GM11168 (cell line): ENCODE results near the gene ADRM1.

Source experiments
- in situ Hi-C: fragments of 300-500 bp; cut with MboI; formaldehyde crosslinking; loops from one replicate; pipeline ENCODE4 v1.12.0; 2022; ENCODE audit warnings: low sequenced_read_pairs; ENCODE audit not compliant: unreplicated experiment

ADRM1 gene, protein sequence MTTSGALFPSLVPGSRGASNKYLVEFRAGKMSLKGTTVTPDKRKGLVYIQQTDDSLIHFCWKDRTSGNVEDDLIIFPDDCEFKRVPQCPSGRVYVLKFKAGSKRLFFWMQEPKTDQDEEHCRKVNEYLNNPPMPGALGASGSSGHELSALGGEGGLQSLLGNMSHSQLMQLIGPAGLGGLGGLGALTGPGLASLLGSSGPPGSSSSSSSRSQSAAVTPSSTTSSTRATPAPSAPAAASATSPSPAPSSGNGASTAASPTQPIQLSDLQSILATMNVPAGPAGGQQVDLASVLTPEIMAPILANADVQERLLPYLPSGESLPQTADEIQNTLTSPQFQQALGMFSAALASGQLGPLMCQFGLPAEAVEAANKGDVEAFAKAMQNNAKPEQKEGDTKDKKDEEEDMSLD

DNA sequence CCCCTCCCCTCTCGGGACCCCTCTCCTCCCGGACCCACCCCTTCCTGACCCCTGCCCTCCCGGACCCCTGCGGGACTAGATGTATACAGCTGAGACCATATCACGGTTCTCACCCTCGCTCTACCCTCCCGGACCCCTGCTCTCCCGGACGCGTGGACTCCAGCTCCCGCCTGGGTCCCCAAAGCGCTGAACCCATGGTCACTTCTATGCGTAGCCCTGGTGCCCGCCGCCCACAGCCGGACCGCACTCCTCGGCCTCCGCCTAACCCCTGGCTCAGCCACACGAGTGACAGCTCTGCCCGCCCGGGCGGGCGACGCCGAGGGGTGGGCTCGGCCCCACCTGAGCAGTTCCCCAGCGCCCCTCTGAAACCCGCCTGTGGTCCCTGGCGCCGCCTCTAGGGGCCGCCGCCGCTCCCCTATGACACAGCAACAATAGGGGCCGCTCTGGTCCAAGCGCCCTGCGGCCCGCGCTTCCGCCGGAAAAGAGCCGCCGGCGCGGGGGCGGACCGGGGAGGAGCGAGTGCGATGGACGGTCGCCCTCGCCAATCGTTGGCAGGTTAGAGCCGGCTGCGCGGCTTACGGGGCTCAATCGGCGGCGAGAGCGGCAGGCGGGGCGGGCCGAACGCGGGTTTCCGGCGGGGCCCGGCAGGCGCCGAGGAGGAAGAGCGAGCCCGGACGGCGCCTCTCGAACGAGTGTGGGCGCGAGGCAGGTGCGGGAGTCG, at the start of gene ADRM1:
Gene ADRM1 (plus strand): TSS at position 657 of the 721 bp plus-strand sequence. CDS start 572 bp downstream, outside the sequence.
- in situ Hi-C loops, result loop anchor here (5.0 kb wide), 1 partner anchor 80 kb away; no protein-coding TSS in a partner anchor

DNA sequence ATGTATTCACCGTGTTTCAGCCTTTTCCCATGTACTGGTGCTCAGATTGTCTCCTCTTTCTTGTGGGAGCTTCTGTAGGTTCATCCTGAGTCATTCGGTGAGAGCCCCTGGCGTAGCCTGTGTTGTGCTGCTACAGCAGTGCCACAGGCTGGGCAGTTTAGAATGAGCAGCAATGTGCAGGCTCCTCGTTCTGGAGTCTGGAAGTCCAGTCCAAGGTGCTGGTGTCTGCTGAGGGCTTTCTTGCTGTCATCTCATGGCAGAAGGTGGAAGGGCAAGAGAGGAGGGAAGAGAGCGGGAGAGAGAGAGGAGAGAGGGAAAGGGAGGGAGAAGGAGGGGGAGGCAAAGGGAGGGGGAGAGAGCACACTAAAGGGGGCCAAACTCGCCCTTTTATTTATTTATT, 49.4 kb upstream of the ADRM1 start:
- in situ Hi-C loops, result no loop called here

DNA sequence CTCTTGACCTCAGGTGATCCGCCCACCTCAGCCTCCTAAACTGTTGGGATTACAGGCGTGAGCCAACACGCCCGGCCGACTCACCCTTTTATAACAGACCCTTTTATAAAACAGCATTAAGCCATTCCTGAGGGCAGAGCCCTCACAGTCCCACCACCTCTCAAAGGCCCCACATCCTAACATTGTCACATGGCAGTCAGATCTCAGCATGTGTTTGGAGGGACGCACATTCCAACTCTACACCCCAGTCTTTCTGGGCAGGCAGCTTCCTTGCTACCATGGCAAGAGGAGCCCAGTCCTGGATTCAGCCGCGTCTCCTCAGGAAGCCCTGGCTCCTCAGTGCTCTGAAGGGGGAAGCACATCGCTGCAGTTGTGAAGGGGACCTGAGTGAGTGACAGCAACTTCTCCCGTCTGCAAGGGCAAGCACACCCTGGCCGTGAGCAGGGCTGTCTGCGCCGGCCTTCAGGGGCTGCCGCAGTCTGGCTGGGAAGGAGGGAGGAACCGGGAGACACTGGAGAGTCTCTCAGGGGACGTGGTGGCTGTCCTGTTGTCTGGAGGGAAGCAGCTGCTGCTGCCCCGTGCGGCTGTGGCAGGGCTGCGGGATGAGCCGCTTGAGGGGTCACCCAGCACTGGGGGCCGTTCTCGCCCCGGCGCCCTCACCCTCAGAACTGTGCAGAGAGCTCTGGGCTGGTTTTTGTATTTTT, 48.6 kb upstream of the ADRM1 start:
- in situ Hi-C loops, result no loop called here

- in situ Hi-C loops, result no loop called here
Measured at GRCh38 chr20:62255976-62256375, 46.8 kb upstream of the ADRM1 start.

DNA sequence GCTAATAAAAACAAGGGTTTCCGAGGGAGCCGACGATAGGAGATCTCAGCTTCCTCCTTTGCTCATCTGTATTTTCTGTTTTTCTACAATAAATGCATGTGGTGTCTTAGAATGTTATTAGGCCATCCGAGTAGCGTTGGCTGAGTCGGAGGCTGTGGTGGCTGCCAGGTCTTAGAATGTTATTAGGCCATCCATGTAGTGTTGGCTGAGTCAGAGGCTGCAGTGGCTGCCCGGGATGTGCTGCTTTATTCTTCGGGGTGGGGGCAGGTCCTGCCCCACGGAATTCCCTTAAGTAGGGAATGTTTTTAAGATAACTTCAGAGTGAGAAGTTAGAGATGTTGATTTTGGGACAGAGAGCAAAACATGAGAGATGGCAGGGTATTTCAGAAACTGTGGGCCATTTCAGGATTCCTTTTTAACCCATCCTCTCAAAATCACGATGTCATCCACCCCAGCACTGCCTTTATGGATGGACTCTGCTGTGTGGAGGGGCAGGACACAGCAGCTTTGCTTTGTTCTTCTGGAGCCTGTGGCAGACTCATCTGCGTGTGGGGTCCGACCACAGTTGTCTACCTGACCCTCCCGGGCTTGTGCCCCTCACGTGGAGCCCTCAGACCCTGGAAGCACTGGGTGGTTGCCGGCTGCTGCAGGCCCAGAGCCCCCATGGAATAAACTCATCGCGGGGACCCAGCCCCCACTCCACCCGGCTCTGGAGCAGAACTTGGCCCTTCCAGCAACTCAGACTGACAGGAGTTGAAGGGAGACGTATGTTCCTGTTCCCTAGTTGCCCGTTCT, 44.1 kb upstream of the ADRM1 start:
- in situ Hi-C loops, result no loop called here

GRCh38 chr20:62259294-62259565, 43.6 kb upstream of the ADRM1 start:
- in situ Hi-C loops, result no loop called here

DNA sequence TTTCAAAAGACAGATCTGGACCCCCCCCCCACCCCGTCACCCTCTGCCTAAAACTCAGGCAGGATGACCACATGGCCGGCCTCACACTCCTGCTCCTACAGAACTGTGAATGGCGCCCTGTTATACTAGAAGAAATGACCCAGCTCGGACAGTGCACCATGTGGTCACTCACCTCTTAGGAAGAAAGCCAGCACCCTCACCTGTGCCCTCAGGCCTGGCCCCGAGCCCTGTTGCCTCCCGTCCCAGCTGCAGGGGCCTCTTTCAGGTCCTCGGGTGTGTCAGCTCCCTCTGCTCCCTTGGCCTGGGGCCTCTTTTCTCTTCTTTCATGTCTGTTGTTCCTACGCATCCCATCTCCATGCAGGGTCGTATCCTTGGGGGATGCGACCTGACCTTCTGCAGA, 40.7 kb upstream of the ADRM1 start:
- in situ Hi-C loops, result no loop called here

- in situ Hi-C loops, result no loop called here
Measured at GRCh38 chr20:62263396-62263795, 39.4 kb upstream of the ADRM1 start.

- in situ Hi-C loops, result no loop called here
Measured at GRCh38 chr20:62265365-62265764, 37.4 kb upstream of the ADRM1 start.

DNA sequence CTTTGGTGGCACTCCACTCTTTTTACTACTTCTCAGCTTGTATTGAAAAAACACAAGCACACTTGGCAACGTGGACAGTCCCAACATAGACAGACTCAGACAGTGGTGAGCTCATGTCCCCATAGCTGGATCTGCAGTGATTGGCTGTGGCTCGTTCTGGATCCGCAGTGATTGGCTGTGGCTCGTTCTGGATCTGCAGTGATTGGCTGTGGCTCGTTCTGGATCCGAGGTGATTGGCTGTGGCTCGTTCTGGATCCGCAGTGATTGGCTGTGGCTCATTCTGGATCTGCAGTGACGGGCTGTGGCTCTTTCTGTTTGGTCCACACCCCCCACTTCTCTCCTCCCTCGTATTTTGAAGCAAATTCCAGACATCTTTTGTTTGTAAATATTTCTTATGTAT, 36.5 kb upstream of the ADRM1 start:
- in situ Hi-C loops, result no loop called here

- in situ Hi-C loops, result no loop called here
Measured at GRCh38 chr20:62266851-62267250, 35.9 kb upstream of the ADRM1 start.

- in situ Hi-C loops, result no loop called here
Measured at GRCh38 chr20:62267543-62267942, 35.3 kb upstream of the ADRM1 start.

- in situ Hi-C loops, result no loop called here
Measured at GRCh38 chr20:62268228-62268900, 34.4 kb upstream of the ADRM1 start.

GRCh38 chr20:62269378-62269777, 33.4 kb upstream of the ADRM1 start:
- in situ Hi-C loops, result no loop called here

GRCh38 chr20:62269871-62270270, 32.9 kb upstream of the ADRM1 start:
- in situ Hi-C loops, result no loop called here

- in situ Hi-C loops, result no loop called here
Measured at GRCh38 chr20:62272200-62272599, 30.6 kb upstream of the ADRM1 start.

DNA sequence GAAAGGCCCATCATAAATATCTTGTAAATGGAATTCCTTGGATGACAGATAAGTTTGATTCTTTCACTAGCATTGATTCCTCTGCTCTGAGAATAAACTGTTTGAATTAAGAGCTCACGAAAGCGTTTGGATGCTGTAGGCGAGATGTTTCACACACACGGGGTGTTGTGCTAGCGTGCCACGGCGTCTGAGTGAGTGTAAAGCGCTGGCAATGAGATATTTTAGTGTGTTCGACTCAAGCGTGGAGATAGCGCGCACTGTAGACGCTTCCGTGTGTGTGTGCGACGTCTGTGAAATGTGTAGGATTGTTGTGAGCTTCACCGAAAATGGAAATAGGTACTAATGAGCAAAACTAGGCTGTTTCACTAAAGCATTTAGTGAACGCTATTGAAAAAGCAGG, 29.4 kb upstream of the ADRM1 start:
- in situ Hi-C loops, result no loop called here

DNA sequence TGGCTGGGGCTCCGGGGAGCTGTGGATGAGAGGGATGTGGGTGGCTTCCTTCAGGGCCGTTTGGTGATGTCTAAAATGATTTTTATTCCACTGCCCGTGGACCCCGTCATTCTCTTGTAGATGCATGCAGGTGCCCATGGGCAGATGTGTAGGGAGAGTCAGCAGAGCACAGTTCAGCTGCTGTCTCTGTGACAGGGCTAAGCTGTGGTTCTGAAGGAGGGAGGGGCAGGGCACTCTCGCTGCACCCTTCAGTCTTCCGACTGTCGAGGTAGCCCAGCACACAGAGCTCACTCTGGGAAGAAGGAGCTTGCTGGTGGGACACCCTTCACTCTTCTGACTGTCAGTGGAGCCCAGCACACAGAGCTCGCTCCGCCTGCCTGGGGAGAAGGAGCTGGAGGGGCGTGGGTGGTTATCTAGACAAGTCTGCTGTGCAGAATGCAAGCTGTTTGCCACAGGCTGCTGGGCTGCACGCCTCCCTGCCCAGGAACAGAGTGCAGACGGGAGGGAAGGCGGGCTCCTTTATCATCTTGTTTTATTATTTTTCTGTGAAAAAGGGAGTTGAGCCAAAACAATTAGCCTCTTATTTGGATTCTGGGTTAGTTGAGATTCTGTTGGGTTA, 28.4 kb upstream of the ADRM1 start:
- in situ Hi-C loops, result no loop called here

DNA sequence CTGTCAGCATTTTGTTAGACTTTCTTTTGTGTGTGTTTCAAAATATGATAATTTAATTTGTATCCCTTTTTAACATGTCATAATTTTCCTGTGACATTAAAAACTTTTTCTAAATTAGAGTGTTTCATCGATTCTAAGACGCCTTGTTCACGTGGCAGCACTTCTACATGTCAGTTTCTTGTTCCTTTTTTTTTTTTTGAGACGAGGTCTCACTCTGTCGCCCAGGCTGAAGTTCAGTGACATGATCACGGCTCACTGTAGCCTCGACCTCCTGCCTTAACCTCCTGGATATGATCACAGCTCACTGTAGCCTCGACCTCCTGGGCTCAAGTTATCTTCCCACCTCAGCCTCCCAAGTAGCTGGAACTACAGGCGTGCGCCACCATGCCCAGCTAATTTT, 27.6 kb upstream of the ADRM1 start:
- in situ Hi-C loops, result no loop called here

- in situ Hi-C loops, result no loop called here
Measured at GRCh38 chr20:62276439-62276838, 26.4 kb upstream of the ADRM1 start.
